Smooth muscle cell of the brain vasculature (primary cell): ENCODE measurements around the gene CDKN2AIPNL.
"Not testable (repeated sequence)": the region's sequence is repeated elsewhere in the genome, so short reads cannot be mapped to it uniquely, and the experiment has no call there.

Experiments used
- DNase-seq: peaks from one replicate; pipeline ENCODE4 v3.0.0-alpha.2; 2012; ENCODE audit warnings: low read depth, low spot score

The CDKN2AIPNL gene

DNA sequence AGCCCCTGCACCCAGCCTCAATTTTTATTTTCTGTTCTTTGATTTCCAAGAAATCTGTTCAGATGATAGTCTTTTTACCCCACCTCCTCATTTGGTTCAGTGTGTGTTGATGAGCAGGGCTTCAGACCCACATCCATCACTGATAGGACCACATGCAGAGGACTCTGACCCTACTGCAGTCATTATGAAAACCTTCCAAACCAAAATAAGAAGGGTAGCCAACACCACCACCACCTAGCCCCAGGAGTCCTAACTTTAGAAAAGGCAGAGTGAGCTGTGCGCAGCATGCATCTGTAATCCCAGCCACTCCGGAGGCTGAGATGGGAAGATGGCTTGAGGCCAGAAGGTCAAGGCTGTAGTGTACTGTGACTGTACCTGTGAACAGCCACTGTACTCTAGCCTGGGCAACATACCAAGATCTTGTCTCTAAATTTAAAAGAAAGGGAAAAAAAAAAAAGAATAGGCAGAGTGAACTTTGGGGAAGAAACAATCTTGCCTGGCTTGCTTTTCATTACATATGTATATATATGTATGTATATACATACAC, 13.0 kb downstream of the CDKN2AIPNL start:
- no peak for DNase-seq

DNA sequence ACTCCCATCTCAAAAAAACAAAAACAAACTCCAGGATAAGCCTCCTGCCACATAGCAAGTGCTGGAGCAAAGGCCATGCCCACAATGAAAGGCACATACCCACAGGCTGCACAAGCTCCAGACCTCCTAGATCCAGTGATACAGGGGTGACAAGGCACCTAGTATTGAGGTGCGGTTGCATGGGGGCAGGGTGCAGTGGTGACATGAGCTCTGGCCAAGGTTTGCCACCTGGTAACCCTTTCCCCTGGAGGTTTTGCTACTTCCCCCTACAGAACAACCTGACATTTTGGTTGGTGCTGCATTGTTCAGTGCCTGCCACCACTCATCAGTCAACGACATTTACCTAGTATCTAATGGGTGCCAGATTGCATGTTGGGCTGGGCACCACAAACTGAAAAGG, 14.5 kb downstream of the CDKN2AIPNL start:
- no peak for DNase-seq

DNA sequence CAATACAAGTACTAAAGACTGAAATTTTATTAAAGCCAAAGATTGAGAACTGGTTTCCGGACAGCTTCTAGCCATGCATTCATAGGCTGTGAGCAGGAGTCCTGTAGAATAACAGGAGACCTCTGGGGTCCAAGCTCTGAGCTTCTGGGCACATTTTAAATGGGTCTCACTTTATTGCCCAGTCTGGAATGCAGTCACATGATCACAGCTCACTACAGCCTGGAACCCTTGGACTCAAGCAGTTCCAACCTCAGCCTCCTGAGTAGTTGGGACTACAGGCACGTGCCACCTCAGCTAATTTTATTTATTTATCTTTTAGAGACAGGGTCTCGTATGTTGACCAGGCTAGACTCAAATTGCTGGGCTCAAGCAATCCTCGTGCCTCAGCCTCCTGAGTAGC, 15.4 kb downstream of the CDKN2AIPNL start:
- DNase-seq, result no peak

DNA sequence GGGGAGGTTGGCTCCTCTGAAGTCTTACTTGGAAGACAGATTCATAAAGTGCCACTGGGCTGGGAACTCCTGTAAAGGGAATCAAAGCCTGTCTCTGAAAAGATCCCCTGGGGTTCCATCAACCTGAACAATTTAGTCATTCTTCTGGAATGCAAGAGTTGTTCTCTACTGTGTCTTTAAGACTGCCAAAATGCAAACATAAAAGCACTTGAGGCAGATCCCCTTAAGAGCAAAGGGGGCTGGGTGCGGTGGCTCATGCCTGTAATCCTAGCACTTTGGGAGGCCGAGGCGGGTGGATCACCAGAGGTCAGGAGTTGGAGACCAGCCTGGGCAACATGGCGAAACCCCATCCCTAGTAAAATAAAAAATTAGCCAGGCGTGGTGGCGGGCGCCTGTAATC, 16.7 kb downstream of the CDKN2AIPNL start:
- DNase-seq, result no peak

DNA sequence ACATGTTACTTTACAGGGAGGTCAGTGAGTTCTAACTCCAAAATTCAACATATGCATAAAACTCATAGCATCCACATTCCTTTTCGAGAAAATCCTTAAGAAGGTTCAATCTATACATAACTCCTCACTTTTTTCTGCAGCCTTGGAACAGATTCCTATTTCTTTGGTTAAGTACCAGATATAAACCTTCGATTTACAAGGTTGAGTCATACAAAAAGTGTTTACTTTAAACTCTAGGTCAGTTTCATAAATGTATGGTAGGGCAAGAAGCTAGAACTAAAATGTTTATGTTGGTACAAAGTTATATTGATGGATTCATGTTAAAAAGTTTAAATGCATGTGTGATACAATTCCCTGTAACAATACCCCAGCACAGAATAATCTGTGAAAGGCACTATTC, 19.4 kb downstream of the CDKN2AIPNL start:
- DNase-seq, result no peak

DNA sequence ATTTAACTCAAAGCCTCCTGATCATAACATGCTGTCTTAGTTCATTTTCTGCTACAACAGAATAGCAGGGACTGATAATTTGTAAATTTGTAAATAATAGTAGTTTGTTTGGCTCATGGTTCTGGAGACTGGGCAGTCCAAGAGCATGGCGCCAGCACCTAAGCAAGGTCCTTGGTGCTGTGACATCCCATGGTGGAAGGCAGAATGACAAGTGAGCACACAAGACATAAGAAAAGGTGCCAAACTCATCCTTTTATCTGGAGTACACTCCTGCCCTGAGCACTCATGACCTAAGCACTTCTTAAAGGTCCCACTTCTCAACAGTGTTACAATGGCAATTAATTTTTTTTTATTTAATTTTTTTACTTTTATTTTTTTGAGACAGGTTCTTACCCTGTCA, 24.2 kb downstream of the CDKN2AIPNL start:
- no peak for DNase-seq

DNA sequence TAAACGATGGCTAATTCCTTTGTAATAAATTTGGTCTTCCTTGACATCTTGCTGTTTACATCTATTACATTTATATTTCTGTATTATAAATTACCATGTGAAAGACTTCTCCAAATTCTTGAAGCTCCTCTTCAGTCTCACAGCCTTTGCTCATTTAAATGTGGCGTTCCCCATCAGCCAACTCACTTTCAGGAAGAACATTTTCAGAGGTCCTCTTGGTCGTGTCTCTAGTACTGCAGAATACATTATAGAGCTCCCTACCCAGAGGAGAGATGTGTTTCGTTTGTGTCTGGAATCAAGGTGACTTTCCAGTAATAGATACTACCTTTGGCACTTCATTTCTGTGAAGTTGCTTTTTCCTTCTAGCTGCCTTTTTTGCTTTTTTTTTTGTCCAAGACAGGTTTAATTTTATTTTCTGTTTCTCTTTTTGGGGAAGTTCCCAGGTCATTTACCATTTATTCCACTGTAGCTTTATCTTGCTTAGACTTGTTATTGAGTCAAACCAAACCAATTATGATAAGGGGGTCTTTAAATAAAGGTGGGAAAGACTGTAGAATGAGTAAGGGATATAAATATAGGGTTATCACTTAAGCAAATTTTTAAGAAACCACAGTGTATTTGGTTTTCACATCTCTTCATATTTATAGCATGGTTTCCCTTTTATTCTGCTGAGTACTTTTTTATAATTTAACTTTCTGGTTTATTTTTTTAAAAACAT, 27.5 kb downstream of the CDKN2AIPNL start:
- no peak for DNase-seq

DNA sequence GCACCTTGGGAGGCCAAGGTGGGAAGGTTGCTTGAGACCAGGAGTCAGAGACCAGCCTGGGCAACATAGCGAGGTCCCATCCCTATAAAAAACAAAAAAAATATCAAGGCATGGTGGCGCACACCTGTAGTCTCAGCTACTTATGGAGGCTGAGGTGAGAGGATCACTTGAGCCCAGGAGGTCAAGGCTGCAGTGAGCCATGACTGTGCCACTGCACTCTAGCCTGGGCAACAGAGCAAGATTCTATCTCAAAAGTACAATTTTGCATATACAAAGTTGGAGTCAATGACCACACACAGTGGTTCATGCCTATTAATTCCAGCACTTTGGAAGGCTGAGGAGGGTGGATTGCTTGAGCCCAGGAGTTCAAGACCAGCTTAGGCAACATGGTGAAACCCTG, 29.5 kb downstream of the CDKN2AIPNL start:
- not testable (repeated sequence) for DNase-seq

DNA sequence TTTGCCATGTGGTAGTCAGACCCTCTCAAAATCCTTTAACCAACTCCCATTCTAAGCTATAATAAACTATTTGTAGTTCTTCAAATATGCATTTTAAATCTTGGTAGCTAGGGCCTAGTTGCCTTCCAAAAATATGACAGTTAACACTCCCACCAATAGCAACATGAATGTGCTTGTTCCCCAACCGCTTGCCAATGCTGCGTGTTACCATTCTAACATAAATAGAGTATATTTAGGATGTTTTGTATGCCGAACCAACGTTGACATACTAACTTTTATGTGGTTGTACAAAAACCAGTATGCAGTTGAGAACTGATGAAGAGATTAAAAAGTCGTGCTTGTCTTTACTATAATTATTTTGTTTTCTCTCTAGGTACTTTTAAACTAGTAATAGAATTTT, 31.3 kb downstream of the CDKN2AIPNL start:
- DNase-seq, result no peak

DNA sequence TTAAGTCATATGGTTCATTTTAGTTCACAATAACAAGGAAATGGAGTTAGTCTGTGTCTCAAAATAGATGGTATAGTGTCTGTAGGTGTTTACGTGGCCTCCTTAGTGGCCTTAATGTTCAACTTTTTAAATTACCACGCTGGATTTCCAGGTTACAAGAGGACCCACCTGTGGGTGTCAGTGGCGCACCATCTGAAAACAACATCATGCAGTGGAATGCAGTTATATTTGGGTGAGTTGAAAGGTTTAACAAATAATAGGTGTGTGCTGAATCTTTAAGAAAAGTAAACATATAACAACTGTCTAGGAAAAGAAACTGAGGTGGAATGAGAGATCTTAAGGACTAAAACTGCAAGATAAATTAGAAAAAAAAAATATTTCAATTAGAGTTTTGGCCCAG, 37.4 kb downstream of the CDKN2AIPNL start:
- DNase-seq, result no peak

DNA sequence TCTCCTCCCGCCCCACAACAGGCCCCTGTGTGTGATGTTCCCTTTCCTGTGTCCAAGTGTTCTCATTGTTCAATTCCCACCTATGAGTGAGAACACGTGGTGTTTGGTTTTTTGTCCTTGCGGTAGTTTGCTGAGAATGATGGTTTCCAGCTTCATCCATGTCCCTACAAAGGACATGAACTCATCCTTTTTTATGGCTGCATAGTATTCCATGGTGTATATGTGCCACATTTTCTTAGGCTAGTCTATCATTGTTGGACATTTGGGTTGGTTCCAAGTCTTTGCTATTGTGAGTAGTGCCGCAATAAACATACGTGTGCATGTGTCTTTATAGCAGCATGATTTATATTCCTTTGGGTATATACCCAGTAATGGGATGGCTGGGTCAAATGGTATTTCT, 38.0 kb downstream of the CDKN2AIPNL start:
- not testable (repeated sequence) for DNase-seq

DNA sequence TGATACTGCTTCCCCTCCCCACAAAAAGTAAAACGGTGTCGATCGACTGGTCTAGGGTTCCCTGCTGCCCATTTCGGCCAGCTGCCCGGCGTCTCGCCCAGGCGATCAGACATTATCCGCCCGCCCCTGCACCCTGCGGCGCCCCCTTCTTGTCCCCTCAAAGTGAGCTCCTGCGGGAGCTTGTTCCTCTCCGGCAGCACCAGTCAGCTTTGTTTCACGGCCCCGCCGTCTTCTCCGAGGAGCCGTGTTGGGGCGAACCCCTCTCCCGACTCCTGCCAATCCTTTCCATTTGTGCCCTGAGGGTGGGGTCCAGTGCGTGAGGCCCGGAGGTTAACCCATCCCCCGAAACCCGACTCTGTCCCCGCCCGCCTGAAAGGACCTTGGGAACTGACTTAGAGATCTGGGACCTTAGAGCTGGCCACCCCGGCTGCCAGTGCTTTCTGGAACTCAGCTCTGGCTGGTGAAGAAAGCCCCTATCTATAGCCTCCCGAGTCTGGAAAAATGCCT, 39.8 kb downstream of the CDKN2AIPNL start:
- no peak for DNase-seq

DNA sequence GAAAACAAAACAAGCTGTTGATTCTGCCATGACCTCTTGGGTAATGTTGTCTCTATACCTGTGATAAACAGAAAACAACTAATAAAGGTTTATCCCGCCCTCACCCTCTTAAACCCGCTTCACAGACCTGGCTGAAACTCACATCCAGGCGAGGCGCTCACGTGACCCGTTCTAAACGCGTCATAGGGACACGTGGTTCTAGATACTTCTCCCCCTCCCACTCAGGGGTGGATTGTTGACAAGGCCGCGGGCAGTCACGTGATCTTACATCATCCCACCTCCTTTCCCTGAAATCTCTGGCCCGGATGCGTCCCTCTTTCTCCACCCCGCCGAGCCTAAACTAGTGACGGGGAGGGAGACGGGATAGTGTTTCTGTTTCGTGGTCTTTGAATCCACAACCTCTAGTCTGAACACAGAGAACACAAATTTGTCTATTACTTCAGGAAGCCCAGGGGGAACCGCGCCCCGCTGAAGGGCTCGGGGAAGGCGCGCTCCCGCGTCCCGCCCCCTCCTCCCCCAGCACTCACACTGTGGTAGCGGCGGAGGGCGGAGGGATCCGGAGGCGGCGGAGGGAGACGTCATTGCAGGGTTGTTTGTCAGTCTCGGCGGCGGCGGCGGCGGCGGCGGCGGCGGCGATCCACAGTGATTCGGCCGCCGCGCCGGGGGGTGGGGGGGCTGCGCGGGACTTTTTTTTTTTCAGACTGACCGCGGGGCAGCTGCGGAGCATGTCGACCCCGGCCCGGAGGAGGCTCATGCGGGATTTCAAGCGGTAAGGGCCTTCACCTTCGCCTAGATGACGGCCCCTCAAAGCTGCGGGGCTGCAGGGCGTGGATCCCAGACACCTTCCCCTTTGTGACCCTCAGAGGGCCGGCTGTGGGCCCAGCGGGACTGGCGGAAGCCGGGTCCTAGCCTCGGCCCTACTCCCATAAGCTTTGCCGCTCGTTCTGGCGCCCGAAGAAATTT, 40.5 kb downstream of the CDKN2AIPNL start, which contains the start of gene UBE2B:
Gene UBE2B (plus strand): TSS at position 699 of the 963 bp plus-strand sequence. CDS start 27 bp downstream, at position 726.
- peak; percentile 99 for DNase-seq

DNA sequence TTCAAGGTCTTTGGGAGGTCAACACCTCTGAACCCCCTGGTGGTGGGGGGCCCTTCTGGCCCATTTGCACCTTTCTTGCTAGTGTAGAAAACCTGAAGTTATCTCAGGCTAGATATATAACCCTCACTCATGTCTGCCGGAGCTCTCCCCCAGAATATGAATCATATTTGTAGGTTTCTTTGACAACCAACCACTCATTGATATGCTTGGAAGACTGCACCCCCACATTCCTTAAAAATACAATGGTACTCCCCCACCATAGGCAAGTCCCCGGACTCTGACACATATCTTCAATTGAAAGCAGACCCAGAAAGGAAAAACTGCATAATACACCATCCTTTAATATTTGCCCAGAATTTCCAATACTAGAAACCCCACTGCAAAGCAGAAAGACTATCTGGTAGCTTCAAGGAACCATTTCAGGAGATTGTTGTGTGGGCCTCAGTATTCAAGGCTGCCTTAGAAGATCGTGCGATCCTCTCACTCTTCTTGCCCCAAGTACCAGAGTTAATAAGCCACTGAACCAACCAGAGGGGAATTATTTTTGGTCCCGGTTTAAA, 41.3 kb downstream of the CDKN2AIPNL start:
- DNase-seq, result no peak

DNA sequence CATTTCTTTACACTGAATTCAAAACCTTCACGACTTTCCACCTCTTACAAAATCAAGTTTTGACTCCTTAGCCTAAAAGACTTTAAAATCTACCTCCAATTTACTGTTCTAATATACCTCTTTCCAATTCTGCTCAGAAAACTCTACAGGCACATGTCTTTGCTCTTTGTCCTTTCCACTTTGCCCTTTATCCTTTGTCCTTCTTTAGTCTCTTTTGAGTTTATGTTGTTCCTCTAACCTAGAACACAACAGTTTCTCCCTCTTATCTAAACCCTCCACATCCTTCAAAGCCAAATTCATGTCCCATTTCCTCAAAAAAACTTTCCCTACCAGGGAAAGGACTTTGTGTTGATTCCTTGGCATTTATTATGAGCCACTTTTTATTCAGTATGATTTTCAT, 46.1 kb downstream of the CDKN2AIPNL start:
- no peak for DNase-seq

DNA sequence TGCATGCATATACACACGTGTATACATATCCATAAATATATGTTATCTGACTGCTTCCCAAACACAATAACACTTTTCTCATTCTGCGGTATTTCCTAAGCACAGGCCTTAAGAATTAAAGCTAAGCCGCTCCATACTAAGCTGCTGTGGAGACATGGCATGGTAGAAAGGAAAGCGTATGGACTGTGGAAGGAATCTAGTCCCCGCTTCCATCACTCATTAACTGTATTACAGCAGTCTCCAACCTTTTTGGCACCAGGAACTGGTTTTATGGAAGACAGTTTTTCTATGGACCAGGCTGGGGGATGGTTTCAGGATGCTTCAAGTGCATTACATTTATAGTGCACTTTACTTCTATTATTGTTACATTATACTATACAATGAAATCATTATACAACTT, 56.0 kb downstream of the CDKN2AIPNL start:
- DNase-seq, result no peak
